ENCODE data around the gene CERS1.

DNA sequence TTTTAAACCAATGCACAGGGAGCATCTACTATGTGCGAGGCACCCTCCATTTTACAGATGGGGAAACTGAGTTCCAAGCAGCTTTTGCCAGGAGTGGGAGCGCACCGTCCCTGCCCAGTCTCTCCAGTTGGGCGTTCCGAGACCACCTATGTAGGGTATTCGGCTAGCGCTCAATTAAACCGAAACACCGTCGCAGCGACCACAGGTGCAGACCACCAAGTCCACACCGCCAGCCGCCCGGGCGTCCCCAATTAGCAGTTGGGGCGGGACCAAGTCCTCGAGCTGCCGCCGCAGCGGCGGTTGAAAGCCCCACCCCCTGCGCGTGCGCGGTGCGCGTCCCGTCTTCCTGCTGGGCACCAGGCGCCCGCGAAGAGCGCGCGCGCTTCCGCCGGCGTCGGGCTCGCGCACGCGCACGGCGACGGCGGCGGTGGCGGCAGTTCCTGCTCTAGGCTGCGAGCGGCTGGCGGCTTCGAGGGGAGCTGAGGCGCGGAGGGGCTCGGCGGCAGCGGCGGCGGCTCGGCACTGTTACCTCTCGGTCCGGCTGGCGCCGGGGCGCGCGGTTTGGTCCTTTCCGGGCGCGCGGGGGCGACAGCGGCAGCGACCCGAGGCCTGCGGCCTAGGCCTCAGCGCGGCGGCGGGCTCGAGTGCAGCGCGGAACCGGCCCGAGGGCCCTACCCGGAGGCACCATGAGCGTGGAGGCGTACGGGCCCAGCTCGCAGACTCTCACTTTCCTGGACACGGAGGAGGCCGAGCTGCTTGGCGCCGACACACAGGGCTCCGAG lies 64.2 kb downstream of the CERS1 start, which contains the start of gene UPF1:
- TF ChIP-seq POLR2A (IDR thresholded peaks at IDR 0.05; ENCODE audit: low read depth, low read length) (peak; percentile 85), GATA2 (IDR thresholded peaks at IDR 0.05; ENCODE audit: insufficient read depth, insufficient read length, low read depth, low read length) (no peak), POLR2AphosphoS5 (IDR thresholded peaks at IDR 0.05; ENCODE audit: insufficient read depth, low read depth, low read length) (peak; percentile 97), EZH2 (IDR thresholded peaks at IDR 0.05; ENCODE audit: borderline replicate concordance, low read depth, low read length, severe bottlenecking) (no peak), FOS (IDR thresholded peaks at IDR 0.05; ENCODE audit: borderline replicate concordance, insufficient read depth, low read length) (no peak)
- TF ChIP-seq, protein P1, sequence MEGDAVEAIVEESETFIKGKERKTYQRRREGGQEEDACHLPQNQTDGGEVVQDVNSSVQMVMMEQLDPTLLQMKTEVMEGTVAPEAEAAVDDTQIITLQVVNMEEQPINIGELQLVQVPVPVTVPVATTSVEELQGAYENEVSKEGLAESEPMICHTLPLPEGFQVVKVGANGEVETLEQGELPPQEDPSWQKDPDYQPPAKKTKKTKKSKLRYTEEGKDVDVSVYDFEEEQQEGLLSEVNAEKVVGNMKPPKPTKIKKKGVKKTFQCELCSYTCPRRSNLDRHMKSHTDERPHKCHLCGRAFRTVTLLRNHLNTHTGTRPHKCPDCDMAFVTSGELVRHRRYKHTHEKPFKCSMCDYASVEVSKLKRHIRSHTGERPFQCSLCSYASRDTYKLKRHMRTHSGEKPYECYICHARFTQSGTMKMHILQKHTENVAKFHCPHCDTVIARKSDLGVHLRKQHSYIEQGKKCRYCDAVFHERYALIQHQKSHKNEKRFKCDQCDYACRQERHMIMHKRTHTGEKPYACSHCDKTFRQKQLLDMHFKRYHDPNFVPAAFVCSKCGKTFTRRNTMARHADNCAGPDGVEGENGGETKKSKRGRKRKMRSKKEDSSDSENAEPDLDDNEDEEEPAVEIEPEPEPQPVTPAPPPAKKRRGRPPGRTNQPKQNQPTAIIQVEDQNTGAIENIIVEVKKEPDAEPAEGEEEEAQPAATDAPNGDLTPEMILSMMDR (IDR thresholded peaks at IDR 0.05; ENCODE audit: extremely low read depth in 1 of 2, insufficient read depth in 1 of 2, low read depth in 1 of 2, low read length in 2 of 2): no peak
- TF ChIP-seq, protein P2, sequence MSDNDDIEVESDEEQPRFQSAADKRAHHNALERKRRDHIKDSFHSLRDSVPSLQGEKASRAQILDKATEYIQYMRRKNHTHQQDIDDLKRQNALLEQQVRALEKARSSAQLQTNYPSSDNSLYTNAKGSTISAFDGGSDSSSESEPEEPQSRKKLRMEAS (IDR thresholded peaks at IDR 0.05; ENCODE audit: insufficient read depth, insufficient read length): no peak

All from endothelial cell of umbilical vein (primary cell).